K562 (cell line): Measurements from ENCODE around the gene CBFA2T2. TPM values are rescaled to one million over a fixed set of nuclear protein-coding genes. Genes with fewer than 3 reads are reported as not detected.

Experiments
- ATF1 ChIP-seq, 2 experiments: fragments of 450-650 bp in 1 of 2; IDR thresholded peaks; 2 replicates each; pipeline ENCODE4 v1.6.1; 2016; ENCODE audit warnings: missing compliant biosample characterization in 1 of 2, missing genetic modification characterization in 1 of 2
- CBX5 ChIP-seq: IDR thresholded peaks from 2 replicates; pipeline ENCODE4 v1.6.1; 2014; ENCODE audit warnings: low read depth, borderline replicate concordance
- CHD2 ChIP-seq: IDR thresholded peaks from 2 replicates; pipeline ENCODE4 v1.6.1; 2011; ENCODE audit warnings: low read depth, low read length
- ETS2 ChIP-seq: IDR thresholded peaks from 2 replicates; pipeline ENCODE4 v1.6.1; 2016; ENCODE audit warnings: borderline replicate concordance, missing genetic modification characterization, mild to moderate bottlenecking, moderate library complexity, missing compliant biosample characterization; ENCODE audit not compliant: poor library complexity, severe bottlenecking
- HNRNPLL ChIP-seq: fragments of 200-400 bp; formaldehyde crosslinking; IDR thresholded peaks from 2 replicates; pipeline ENCODE4 v1.6.1; 2017; ENCODE audit warnings: low read length, low read depth, mild to moderate bottlenecking; ENCODE audit not compliant: poor library complexity, severe bottlenecking
- HSF4 ChIP-seq: fragments of 250-450 bp; sonication (Bioruptor Pico); IDR thresholded peaks from 2 replicates; pipeline ENCODE4 v2.1.2; 2022; ENCODE audit warnings: mild to moderate bottlenecking, moderate library complexity, borderline replicate concordance
- MCM5 ChIP-seq: fragments of 450-650 bp; IDR thresholded peaks from 2 replicates; pipeline ENCODE4 v1.6.1; 2016; ENCODE audit warnings: low read depth
- MEF2D ChIP-seq: conservative IDR thresholded peaks from 2 replicates; pipeline ENCODE4 v1.6.1; 2016; ENCODE audit warnings: low read depth, missing genetic modification characterization, missing compliant biosample characterization
- NFE2L1 ChIP-seq: fragments of 450-650 bp; IDR thresholded peaks from 2 replicates; pipeline ENCODE4 v1.6.1; 2016; ENCODE audit warnings: missing genetic modification characterization, low read depth, mild to moderate bottlenecking, missing compliant biosample characterization, moderate library complexity, borderline replicate concordance
- NFIC ChIP-seq: fragments of 450-650 bp; IDR thresholded peaks from 2 replicates; pipeline ENCODE4 v1.6.1; 2017; ENCODE audit warnings: mild to moderate bottlenecking, inconsistent platforms
- NR2F6 ChIP-seq: fragments of 450-650 bp; formaldehyde crosslinking; IDR thresholded peaks from 2 replicates; pipeline ENCODE4 v1.4.0; 2020; ENCODE audit warnings: mild to moderate bottlenecking
- RBBP5 ChIP-seq: fragments of 200-600 bp; sonication (generic); IDR thresholded peaks from 2 replicates; pipeline ENCODE4 v1.6.1; 2012; ENCODE audit warnings: borderline replicate concordance, mild to moderate bottlenecking, low read length, control low read depth, inconsistent platforms; ENCODE audit not compliant: insufficient read depth, poor library complexity, severe bottlenecking
- RBM15 ChIP-seq: fragments of 200-400 bp; formaldehyde crosslinking; IDR thresholded peaks from 2 replicates; pipeline ENCODE4 v1.6.1; 2018; ENCODE audit warnings: mild to moderate bottlenecking, low read length, moderate library complexity; ENCODE audit not compliant: insufficient read depth
- RCOR1 ChIP-seq, 2 experiments: IDR thresholded peaks; 2 replicates each; pipeline ENCODE4 v1.6.1; 2012; ENCODE audit warnings: low read depth in 2 of 2, low read length in 2 of 2, borderline replicate concordance in 1 of 2, improper control_type of control experiment in 1 of 2
- TAF7 ChIP-seq: fragments of 450-650 bp; IDR thresholded peaks from 2 replicates; pipeline ENCODE4 v1.6.1; 2016; ENCODE audit warnings: missing genetic modification characterization, missing compliant biosample characterization
- TFAP4 ChIP-seq: sonication (generic); formaldehyde crosslinking; IDR thresholded peaks from 2 replicates; pipeline ENCODE4 v1.8.0; 2022; ENCODE audit warnings: missing genetic modification reagents, mild to moderate bottlenecking, moderate library complexity, borderline replicate concordance
- TRIM25 ChIP-seq: fragments of 450-650 bp; IDR thresholded peaks from 2 replicates; pipeline ENCODE4 v1.7.0; 2016; ENCODE audit warnings: borderline replicate concordance
- ZBTB26 ChIP-seq: fragments of 450-650 bp; formaldehyde crosslinking; IDR thresholded peaks from 2 replicates; pipeline ENCODE4 v1.4.0; 2022; ENCODE audit warnings: missing genetic modification characterization
- ZBTB5 ChIP-seq: fragments of 450-650 bp; IDR thresholded peaks from 2 replicates; pipeline ENCODE4 v1.6.1; 2017; ENCODE audit warnings: antibody characterized with exemption
- ZFP36 ChIP-seq: fragments of 150-350 bp; IDR thresholded peaks from 2 replicates; pipeline ENCODE4 v1.6.1; 2018; ENCODE audit warnings: low read length, low read depth; ENCODE audit not compliant: partially characterized antibody
- ZNF197 ChIP-seq: fragments of 200-800 bp; sonication (Bioruptor generic); IDR thresholded peaks from 2 replicates; pipeline ENCODE4 v1.6.1; 2016; ENCODE audit warnings: low read depth, missing genetic modification characterization, missing compliant biosample characterization
- polyA plus RNA-seq, 8 experiments: library from polyadenylated mRNA; depleted of rRNA in 4 of 8; stranded (reverse) in 5 of 8; unstranded in 3 of 8; fragments of >200 nt; fragmentation: Nextera tagmentation in 2 of 8; fragmentation: Illumina TruSeq in 1 of 8; extraction: Ambion mirVana in 2 of 8; extraction: Trizol in 1 of 8; gene quantifications; 2 replicates each; pipeline versions ENCODE4 v1.2.1 to v1.2.3, GENCODE V29; 2011 to 2014; ENCODE audit warnings: inconsistent platforms in 1 of 8, missing spikeins in 1 of 8
- total RNA-seq, 7 experiments: library from RNA; depleted of rRNA in 6 of 7; stranded (reverse); fragments of >200 nt in 6 of 7; fragmentation: Illumina TruSeq in 2 of 7; extraction: Trizol in 2 of 7; gene quantifications; 2 replicates each; pipeline versions ENCODE4 v1.2.1 to v1.2.3, GENCODE V29; 2011 to 2021; ENCODE audit warnings: low replicate concordance in 1 of 7

Gene CBFA2T2
- total and polyA plus RNA-seq, 9 of the 15 experiments (the other 6 are each of a cell fraction or from before 2014, with no cell fraction given) = 0.27 to 9.6 (median 5.8) TPM

- TF ChIP-seq HNRNPLL (no peak), RCOR1 (IDR thresholded peaks at IDR 0.05; ENCODE audit: borderline replicate concordance in 1 of 2, low read depth in 2 of 2, low read length in 2 of 2) (peak; percentile 98 to 99), ATF1 (CRISPR knock-in tag; IDR thresholded peaks at IDR 0.05) (no peak), ATF1 (tag; IDR thresholded peaks at IDR 0.05) (peak; percentile 46; the same call in 1 of the 2 replicates), NFE2L1 (no peak), NFIC (peak; percentile 95), ZNF197 (peak; percentile 20; the same call in 1 of the 2 replicates), ZBTB5 (no peak), NR2F6 (CRISPR knock-in tag) (no peak), RBM15 (no peak), HSF4 (no peak), TAF7 (tag) (no peak), CHD2 (no peak), TRIM25 (no peak), MCM5 (no peak), ZFP36 (no peak), MEF2D (tag) (no peak), CBX5 (no peak), ZBTB26 (CRISPR knock-in tag) (no peak), TFAP4 (peak; percentile 26; the same call in 1 of the 2 replicates), RBBP5 (no peak), ETS2 (tag) (no peak)
Observed at GRCh38 chr20:33689973-33690372, 200.1 kb downstream of the CBFA2T2 start (continued).
